Measurements from ENCODE around the gene FGF21. TPM values are rescaled to one million over a fixed set of nuclear protein-coding genes. Genes with fewer than 3 reads are reported as not detected.
"Not testable (repeated sequence)": the region's sequence is repeated elsewhere in the genome, so short reads cannot be mapped to it uniquely, and the experiment has no call there.

The FGF21 gene
- total RNA-seq, result not detected in 2 replicates

- DNase-seq (ENCODE audit: low read depth in 2 of 2), result no peak
Observed at GRCh38 chr19:48755084-48755641, at the start of gene FGF21. TSS of gene FGF21 (plus strand) at chr19:48755524. CDS start at chr19:48756237, 713 bp downstream.

- no peak for DNase-seq (ENCODE audit: low read depth in 2 of 2)
Observed at GRCh38 chr19:48708471-48708870, 46.9 kb upstream of the FGF21 start.

- DNase-seq (ENCODE audit: low read depth in 2 of 2), result no peak
Observed at GRCh38 chr19:48711106-48711662, 44.1 kb upstream of the FGF21 start.

- DNase-seq (ENCODE audit: low read depth in 2 of 2), result peak in 1 of 2 donors; percentile 24
Observed at GRCh38 chr19:48713041-48713863, 42.1 kb upstream of the FGF21 start.

GRCh38 chr19:48713864-48714755 lies 41.2 kb upstream of the FGF21 start:
- peak; percentile 96 to 100 for DNase-seq (ENCODE audit: low read depth in 2 of 2)

GRCh38 chr19:48714759-48715675 lies 40.3 kb upstream of the FGF21 start:
- DNase-seq (ENCODE audit: low read depth in 2 of 2), result no peak

- no peak for DNase-seq (ENCODE audit: low read depth in 2 of 2)
Observed at GRCh38 chr19:48715681-48716171, 39.6 kb upstream of the FGF21 start.

- DNase-seq (ENCODE audit: low read depth in 2 of 2), result peak in 1 of 2 donors; percentile 34
Observed at GRCh38 chr19:48716562-48717291, 38.6 kb upstream of the FGF21 start.

- DNase-seq (ENCODE audit: low read depth in 2 of 2), result not testable (repeated sequence)
Observed at GRCh38 chr19:48718106-48718505, 37.2 kb upstream of the FGF21 start.

- no peak for DNase-seq (ENCODE audit: low read depth in 2 of 2)
Observed at GRCh38 chr19:48718711-48719231, 36.6 kb upstream of the FGF21 start.

GRCh38 chr19:48719263-48720171 lies 35.8 kb upstream of the FGF21 start, which contains the start of gene MAMSTR:
TSS of gene MAMSTR (minus strand) at chr19:48719725. CDS start at chr19:48719031, 694 bp downstream.
- DNase-seq (ENCODE audit: low read depth in 2 of 2), result no peak

GRCh38 chr19:48720251-48720612 lies 35.1 kb upstream of the FGF21 start:
- no peak for DNase-seq (ENCODE audit: low read depth in 2 of 2)

- DNase-seq (ENCODE audit: low read depth in 2 of 2), result no peak
Observed at GRCh38 chr19:48720613-48721296, 34.6 kb upstream of the FGF21 start.

GRCh38 chr19:48722196-48722708 lies 33.1 kb upstream of the FGF21 start:
- no peak for DNase-seq (ENCODE audit: low read depth in 2 of 2)

- DNase-seq (ENCODE audit: low read depth in 2 of 2), result peak; percentile 74 to 97
Observed at GRCh38 chr19:48724796-48725753, 30.2 kb upstream of the FGF21 start.

- DNase-seq (ENCODE audit: low read depth in 2 of 2), result peak; percentile 49 to 56
Observed at GRCh38 chr19:48726556-48726955, 28.8 kb upstream of the FGF21 start.

Measured in dermis microvascular lymphatic vessel endothelial cell (primary cell).